Measurements from ENCODE around the gene CIB4. TPM values are rescaled to one million over a fixed set of nuclear protein-coding genes. Genes with fewer than 3 reads are reported as not detected.

CIB4 gene
- total RNA-seq, 1 donor from 2014 or later, result not detected

- no peak overlapping the region for H3K4me3 Mint-ChIP-seq (ENCODE audit: unreplicated experiment)
- no peaks in the 10 kb centered on the region for H3K36me3 Mint-ChIP-seq (ENCODE audit: unreplicated experiment)
- H3K9me3 Mint-ChIP-seq (ENCODE audit: unreplicated experiment), result peaks cover 2% of the 10 kb centered on the region
- DNase-seq, result no peak
- peaks cover 9% of the 10 kb centered on the region for H3K27me3 Mint-ChIP-seq (ENCODE audit: unreplicated experiment)
- H3K4me1 Mint-ChIP-seq (ENCODE audit: low read depth, unreplicated experiment), result peaks cover 22% of the 10 kb centered on the region
- TF ChIP-seq CTCF (IDR thresholded peaks at IDR 0.05; ENCODE audit: partially characterized antibody, unreplicated experiment), result no peak
- no peak overlapping the region for H3K27ac Mint-ChIP-seq (ENCODE audit: unreplicated experiment)
These were observed 1.4 kb downstream of the CIB4 start for GRCh38 chr2:26639685-26640243.

DNA sequence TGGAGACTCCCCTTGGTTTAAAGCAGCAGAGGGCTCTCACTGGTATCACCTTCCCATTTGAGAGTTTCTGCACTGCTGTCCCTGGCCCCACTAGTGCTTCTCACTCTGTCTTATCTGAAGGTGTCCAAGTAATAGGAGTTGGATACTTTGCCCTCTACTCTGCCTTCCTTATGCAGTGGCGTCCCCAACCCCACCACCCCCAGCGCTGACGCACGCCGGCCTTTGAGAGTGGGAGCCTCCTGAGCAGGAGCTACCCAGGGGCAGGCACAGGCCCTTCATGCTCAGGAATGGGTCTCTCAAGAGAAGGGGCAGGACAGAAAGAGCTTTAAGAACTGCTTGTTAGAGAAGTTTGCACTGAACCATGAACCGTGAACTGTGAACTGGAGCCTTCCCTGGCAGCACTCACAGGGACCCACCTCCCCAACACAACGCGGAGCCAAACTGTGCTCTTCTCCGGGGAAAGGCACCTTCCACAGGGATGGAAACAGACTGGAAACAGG, 3.3 kb downstream of the CIB4 start:
- no peak for TF ChIP-seq CTCF (IDR thresholded peaks at IDR 0.05; ENCODE audit: partially characterized antibody, unreplicated experiment)
- H3K4me3 Mint-ChIP-seq (ENCODE audit: unreplicated experiment), result no peak overlapping the region
- no peak for DNase-seq
- peaks cover 15% of the 10 kb centered on the region for H3K4me1 Mint-ChIP-seq (ENCODE audit: low read depth, unreplicated experiment)
- no peak overlapping the region for H3K27ac Mint-ChIP-seq (ENCODE audit: unreplicated experiment)
- H3K27me3 Mint-ChIP-seq (ENCODE audit: unreplicated experiment), result peaks cover 6% of the 10 kb centered on the region
- no peaks in the 10 kb centered on the region for H3K36me3 Mint-ChIP-seq (ENCODE audit: unreplicated experiment)
- peaks cover under 1% of the 10 kb centered on the region for H3K9me3 Mint-ChIP-seq (ENCODE audit: unreplicated experiment)

- no peak for TF ChIP-seq CTCF (IDR thresholded peaks at IDR 0.05; ENCODE audit: partially characterized antibody, unreplicated experiment)
- Mint-ChIP-seq H3K27me3 (ENCODE audit: unreplicated experiment) (no peaks in the 10 kb centered on the region), H3K9me3 (ENCODE audit: unreplicated experiment) (no peaks in the 10 kb centered on the region), H3K4me3 (ENCODE audit: unreplicated experiment) (no peak overlapping the region), H3K27ac (ENCODE audit: unreplicated experiment) (no peak overlapping the region), H3K36me3 (ENCODE audit: unreplicated experiment) (no peaks in the 10 kb centered on the region), H3K4me1 (ENCODE audit: low read depth, unreplicated experiment) (peaks cover 15% of the 10 kb centered on the region)
- DNase-seq, result no peak
These were observed 4.2 kb downstream of the CIB4 start for GRCh38 chr2:26636935-26637334.

- TF ChIP-seq CTCF (IDR thresholded peaks at IDR 0.05; ENCODE audit: partially characterized antibody, unreplicated experiment), result no peak
- Mint-ChIP-seq H3K4me1 (ENCODE audit: low read depth, unreplicated experiment) (peaks cover 14% of the 10 kb centered on the region), H3K9me3 (ENCODE audit: unreplicated experiment) (no peaks in the 10 kb centered on the region), H3K27me3 (ENCODE audit: unreplicated experiment) (no peaks in the 10 kb centered on the region), H3K27ac (ENCODE audit: unreplicated experiment) (no peak overlapping the region), H3K36me3 (ENCODE audit: unreplicated experiment) (no peaks in the 10 kb centered on the region), H3K4me3 (ENCODE audit: unreplicated experiment) (no peak overlapping the region)
- no peak for DNase-seq
These were observed 5.8 kb downstream of the CIB4 start for GRCh38 chr2:26635401-26635800.

DNA sequence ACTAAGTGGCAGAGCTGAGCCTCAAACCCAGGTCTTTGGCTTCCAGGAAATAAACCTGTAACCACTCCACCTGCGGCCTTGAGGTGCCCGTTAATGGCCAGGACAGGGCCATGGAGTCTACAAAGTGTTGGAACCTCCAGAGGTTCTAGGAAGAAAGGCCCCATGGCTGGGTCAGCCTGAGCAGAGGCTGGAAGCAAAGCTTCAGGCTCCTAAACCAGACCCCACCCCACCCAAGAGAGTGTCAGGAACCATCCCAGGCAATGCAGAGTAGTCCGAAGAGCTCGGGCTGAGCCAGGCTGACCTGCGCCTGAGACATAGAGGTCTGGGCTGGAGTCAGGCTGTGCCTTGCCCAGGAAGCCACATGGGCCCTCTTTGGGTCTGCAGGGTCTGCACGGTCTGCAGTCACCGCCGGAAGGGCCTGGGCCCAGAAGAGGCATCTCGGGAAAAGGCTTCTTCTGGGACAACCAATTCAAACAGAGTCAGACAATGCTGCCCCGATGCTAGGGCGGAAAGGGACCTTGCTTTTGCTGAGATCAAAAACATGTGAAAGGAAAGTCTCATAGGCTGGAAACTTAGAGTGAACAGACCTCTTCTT, 6.4 kb downstream of the CIB4 start:
- no peak for TF ChIP-seq CTCF (IDR thresholded peaks at IDR 0.05; ENCODE audit: partially characterized antibody, unreplicated experiment)
- no peak overlapping the region for H3K27ac Mint-ChIP-seq (ENCODE audit: unreplicated experiment)

More for the DNA sequence above, 6.4 kb downstream of the CIB4 start:
- DNase-seq, result no peak
- H3K9me3 Mint-ChIP-seq (ENCODE audit: unreplicated experiment), result no peaks in the 10 kb centered on the region
- peaks cover 12% of the 10 kb centered on the region for H3K4me1 Mint-ChIP-seq (ENCODE audit: low read depth, unreplicated experiment)
- H3K4me3 Mint-ChIP-seq (ENCODE audit: unreplicated experiment), result no peak overlapping the region
- no peaks in the 10 kb centered on the region for H3K27me3 Mint-ChIP-seq (ENCODE audit: unreplicated experiment)
- no peaks in the 10 kb centered on the region for H3K36me3 Mint-ChIP-seq (ENCODE audit: unreplicated experiment)
